Body of pancreas (tissue), 4 donors: ENCODE measurements around the gene ACTR10.

Source experiments
- CTCF ChIP-seq, 7 experiments: fragments of 450-650 bp in 4 of 7; fragments of 200-600 bp in 3 of 7; sonication (generic) in 3 of 7; IDR thresholded peaks; one replicate each; pipeline ENCODE4 v1.5.1; 2016 to 2019; ENCODE audit warnings: antibody characterized with exemption in 7 of 7
- POLR2A ChIP-seq, 3 donors: fragments of 450-650 bp; IDR thresholded peaks; one replicate each; pipeline ENCODE4 v1.6.1; 2016; ENCODE audit warnings: antibody characterized with exemption in 3 of 3, mild to moderate bottlenecking in 2 of 3

- TF ChIP-seq CTCF (IDR thresholded peaks at IDR 0.05) (no peak), POLR2A (IDR thresholded peaks at IDR 0.05) (no peak)
Observed at GRCh38 chr14:58189176-58189575, 10.8 kb upstream of the ACTR10 start.
